Mesendoderm (in vitro differentiated cells): Measurements from ENCODE around the gene ACBD4.

Source experiments
- DNase-seq: peaks from one replicate; pipeline ENCODE4 v3.0.0; 2013
- H2AK5ac ChIP-seq: 2 replicates; pipeline ENCODE4 v1.6.1; 2013; ENCODE audit warnings: low read length, inconsistent platforms
- H2BK120ac ChIP-seq: 2 replicates; pipeline ENCODE4 v1.6.1; 2013; ENCODE audit warnings: low read depth, mild to moderate bottlenecking, low read length, moderate library complexity, mixed read lengths
- H2BK15ac ChIP-seq: replicated peaks from 2 replicates; pipeline ENCODE4 v1.6.1; 2013; ENCODE audit warnings: low read depth, mild to moderate bottlenecking, moderate library complexity
- H2BK5ac ChIP-seq: 2 replicates; pipeline ENCODE4 v1.6.1; 2013; ENCODE audit warnings: low read length, inconsistent platforms
- H3K18ac ChIP-seq: 2 replicates; pipeline ENCODE4 v1.6.1; 2013; ENCODE audit warnings: mild to moderate bottlenecking, low read length, mixed read lengths
- H3K23ac ChIP-seq: one replicate; pipeline ENCODE4 v1.6.1; 2013; ENCODE audit warnings: low read length
- H3K27ac ChIP-seq: 2 replicates; pipeline ENCODE4 v1.5.1; 2013; ENCODE audit warnings: low read depth, mild to moderate bottlenecking, inconsistent platforms, low read length, moderate library complexity
- H3K27me3 ChIP-seq: 2 replicates; pipeline ENCODE4 v1.6.1; 2013; ENCODE audit warnings: low read length, control low read depth, mild to moderate bottlenecking, inconsistent platforms; ENCODE audit not compliant: insufficient read depth, poor library complexity
- H3K36me3 ChIP-seq: 2 replicates; pipeline ENCODE4 v1.6.1; 2013; ENCODE audit warnings: low read length, inconsistent platforms; ENCODE audit not compliant: control insufficient read depth, insufficient read depth
- H3K4ac ChIP-seq: one replicate; pipeline ENCODE4 v1.6.1; 2013; ENCODE audit warnings: low read depth, mild to moderate bottlenecking, low read length, moderate library complexity
- H3K4me1 ChIP-seq: 2 replicates; pipeline ENCODE4 v1.6.1; 2013; ENCODE audit warnings: low read depth, low read length, inconsistent platforms; ENCODE audit not compliant: control insufficient read depth
- H3K4me2 ChIP-seq: 2 replicates; pipeline ENCODE4 v1.6.1; 2013; ENCODE audit warnings: low read length
- H3K4me3 ChIP-seq: 2 replicates; pipeline ENCODE4 v1.5.1; 2013; ENCODE audit warnings: mild to moderate bottlenecking, low read length
- H3K56ac ChIP-seq: one replicate; pipeline ENCODE4 v1.6.1; 2013; ENCODE audit warnings: low read length
- H3K79me1 ChIP-seq: 2 replicates; pipeline ENCODE4 v1.6.1; 2013; ENCODE audit warnings: low read length, inconsistent platforms
- H3K79me2 ChIP-seq: 2 replicates; pipeline ENCODE4 v1.6.1; 2013; ENCODE audit warnings: mild to moderate bottlenecking, low read length; ENCODE audit not compliant: control insufficient read depth, insufficient read depth
- H3K9ac ChIP-seq: 2 replicates; pipeline ENCODE4 v1.6.1; 2013; ENCODE audit warnings: low read length, inconsistent platforms
- H4K5ac ChIP-seq: one replicate; pipeline ENCODE4 v1.6.1; 2013; ENCODE audit warnings: low read length
- H4K8ac ChIP-seq: one replicate; pipeline ENCODE4 v1.6.1; 2013; ENCODE audit warnings: low read depth, mild to moderate bottlenecking, control low read depth, low read length, moderate library complexity
- WGBS: extraction: QIAGEN DNeasy Blood & Tissue Kit; methylation state at CpG from one replicate; pipeline ENCODE4 v1.1.7; 2013; ENCODE audit warnings: low lambda C conversion rate, missing lambda C conversion rate; ENCODE audit not compliant: insufficient coverage; ENCODE audit errors: extremely low coverage; 5-methylcytosine and 5-hydroxymethylcytosine counted together

ACBD4 gene

DNA sequence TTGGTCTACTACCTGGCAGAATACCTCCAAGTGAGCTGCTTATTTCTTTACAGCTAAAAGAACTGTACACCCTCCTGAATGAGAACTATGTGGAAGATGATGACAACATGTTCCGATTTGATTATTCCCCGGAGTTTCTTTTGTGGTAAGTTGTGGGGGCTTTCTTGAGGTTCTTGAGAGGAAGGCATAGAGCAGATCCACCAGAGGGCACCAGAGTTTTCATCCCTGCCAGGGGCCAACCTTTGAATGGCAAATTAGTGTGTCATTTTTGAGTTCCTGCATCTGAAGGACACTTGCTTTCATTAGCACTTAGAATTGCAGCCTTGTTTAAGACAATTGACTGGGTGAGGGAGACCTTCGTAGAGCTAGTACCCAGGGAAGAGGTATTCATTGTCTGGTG is 39.3 kb upstream of the ACBD4 start:
- Histone ChIP-seq H2BK15ac (no peak overlapping the region), H2AK5ac (no peak overlapping the region), H3K18ac (no peak overlapping the region), H3K27me3 (no peaks in the 10 kb centered on the region), H3K23ac (no peak overlapping the region), H3K9ac (no peak overlapping the region), H3K79me2 (no peaks in the 10 kb centered on the region), H4K8ac (no peak overlapping the region), H3K27ac (no peak overlapping the region), H2BK5ac (no peak overlapping the region), H2BK120ac (no peak overlapping the region), H3K56ac (no peak overlapping the region), H3K4me2 (no peak overlapping the region), H4K5ac (no peak overlapping the region), H3K4me1 (no peaks in the 10 kb centered on the region), H3K4ac (no peak overlapping the region), H3K36me3 (peaks cover 24% of the 10 kb centered on the region), H3K4me3 (no peak overlapping the region), H3K79me1 (no peaks in the 10 kb centered on the region)
- DNase-seq: peak; percentile 54
- WGBS: no CpG with 5 or more reads among the region's 3 CpGs

DNA sequence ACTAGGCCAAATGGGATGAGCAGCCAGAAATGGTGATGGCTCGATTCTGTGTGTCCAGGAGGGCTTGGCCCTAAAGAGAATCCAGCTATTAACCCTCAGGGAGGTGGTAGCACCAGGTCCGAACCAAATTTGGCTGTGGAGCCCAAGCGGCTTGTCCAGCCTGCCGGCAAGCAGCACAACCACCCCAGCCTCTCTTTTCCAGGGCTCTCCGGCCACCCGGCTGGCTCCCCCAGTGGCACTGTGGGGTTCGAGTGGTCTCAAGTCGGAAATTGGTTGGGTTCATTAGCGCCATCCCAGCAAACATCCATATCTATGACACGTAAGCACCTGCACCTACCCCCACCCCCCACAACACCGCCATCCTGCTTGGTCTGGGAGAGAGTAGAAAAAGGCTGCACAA is 38.6 kb upstream of the ACBD4 start:
- no peak overlapping the region for H3K56ac ChIP-seq
- no peak overlapping the region for H3K4ac ChIP-seq
- H2BK120ac ChIP-seq: no peak overlapping the region
- H2AK5ac ChIP-seq: no peak overlapping the region
- no peaks in the 10 kb centered on the region for H3K27me3 ChIP-seq
- no peaks in the 10 kb centered on the region for H3K79me1 ChIP-seq
- no peaks in the 10 kb centered on the region for H3K4me1 ChIP-seq
- H2BK5ac ChIP-seq: no peak overlapping the region
- no peak overlapping the region for H3K18ac ChIP-seq
- no peak overlapping the region for H3K4me2 ChIP-seq
- no peak overlapping the region for H4K5ac ChIP-seq
- H4K8ac ChIP-seq: no peak overlapping the region
- no CpG with 5 or more reads among the region's 11 CpGs for WGBS
- peaks cover 23% of the 10 kb centered on the region for H3K36me3 ChIP-seq
- H3K9ac ChIP-seq: no peak overlapping the region
- DNase-seq: no peak
- no peaks in the 10 kb centered on the region for H3K79me2 ChIP-seq
- no peak overlapping the region for H3K27ac ChIP-seq
- H3K23ac ChIP-seq: no peak overlapping the region
- H2BK15ac ChIP-seq: no peak overlapping the region
- no peak overlapping the region for H3K4me3 ChIP-seq

GRCh38 chr17:45098081-45098868 is 37.2 kb upstream of the ACBD4 start:
- Histone ChIP-seq H3K4me1 (no peaks in the 10 kb centered on the region), H3K4ac (no peak overlapping the region), H3K18ac (no peak overlapping the region), H3K9ac (no peak overlapping the region), H3K27me3 (no peaks in the 10 kb centered on the region), H3K36me3 (peaks cover 23% of the 10 kb centered on the region), H3K27ac (no peak overlapping the region), H4K8ac (no peak overlapping the region), H2AK5ac (no peak overlapping the region), H4K5ac (no peak overlapping the region), H2BK15ac (no peak overlapping the region), H3K23ac (no peak overlapping the region), H2BK120ac (no peak overlapping the region), H3K79me2 (no peaks in the 10 kb centered on the region), H3K79me1 (no peaks in the 10 kb centered on the region), H2BK5ac (no peak overlapping the region), H3K56ac (no peak overlapping the region), H3K4me3 (no peak overlapping the region), H3K4me2 (no peak overlapping the region)
- WGBS: no CpG with 5 or more reads among the region's 13 CpGs
- DNase-seq: no peak

DNA sequence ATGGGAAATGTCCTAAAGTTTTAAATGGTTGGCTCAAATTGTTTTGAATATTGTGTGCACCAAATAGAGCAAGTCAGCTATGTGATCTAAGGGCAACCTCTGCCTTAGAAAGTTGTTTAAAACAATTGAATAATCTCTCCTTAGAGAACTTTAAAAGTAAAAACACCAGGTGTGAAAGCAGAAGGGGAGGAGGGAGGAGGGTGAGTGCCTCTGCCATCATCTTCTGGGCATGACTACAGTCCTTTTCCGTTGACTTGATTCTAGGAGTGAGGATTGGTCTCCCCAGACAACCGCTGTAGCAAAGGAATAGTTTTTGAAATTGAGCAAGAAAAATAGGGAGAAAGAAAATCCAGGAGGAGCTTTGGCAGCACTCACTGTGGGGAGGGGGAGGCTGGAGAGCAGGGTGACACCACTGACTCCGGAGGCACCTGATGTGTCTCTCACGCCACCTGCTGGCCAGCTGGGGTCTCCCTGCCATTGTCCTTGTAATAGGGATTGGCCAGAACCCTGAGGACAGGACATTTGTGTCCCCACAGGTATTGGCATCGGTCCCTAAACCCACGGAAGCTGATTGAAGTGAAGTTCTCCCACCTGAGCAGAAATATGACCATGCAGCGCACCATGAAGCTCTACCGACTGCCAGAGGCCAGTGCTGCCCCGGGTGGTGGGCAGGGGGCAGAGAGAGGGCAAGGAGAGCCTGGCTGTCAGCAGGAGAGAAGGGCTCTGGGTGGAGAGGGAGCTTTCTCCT is 36.4 kb upstream of the ACBD4 start:
- H3K23ac ChIP-seq: no peak overlapping the region
- no peak overlapping the region for H2AK5ac ChIP-seq
- H3K4me2 ChIP-seq: no peak overlapping the region
- peak; percentile 92 for DNase-seq
- H3K18ac ChIP-seq: no peak overlapping the region
- H3K79me2 ChIP-seq: no peaks in the 10 kb centered on the region
- no peak overlapping the region for H3K9ac ChIP-seq
- no peak overlapping the region for H3K4ac ChIP-seq
- H2BK5ac ChIP-seq: no peak overlapping the region
- no peak overlapping the region for H3K56ac ChIP-seq
- H4K5ac ChIP-seq: no peak overlapping the region
- peaks cover 27% of the 10 kb centered on the region for H3K36me3 ChIP-seq
- H3K27me3 ChIP-seq: no peaks in the 10 kb centered on the region
- WGBS: no CpG with 5 or more reads among the region's 9 CpGs
- H2BK15ac ChIP-seq: no peak overlapping the region
- H4K8ac ChIP-seq: no peak overlapping the region
- no peak overlapping the region for H3K4me3 ChIP-seq
- H3K79me1 ChIP-seq: no peaks in the 10 kb centered on the region
- no peak overlapping the region for H2BK120ac ChIP-seq
- H3K4me1 ChIP-seq: no peaks in the 10 kb centered on the region
- H3K27ac ChIP-seq: no peak overlapping the region

GRCh38 chr17:45101546-45101882 is 34.0 kb upstream of the ACBD4 start:
- no peak overlapping the region for H3K27ac ChIP-seq
- WGBS: no CpG with 5 or more reads among the region's 9 CpGs
- H2AK5ac ChIP-seq: no peak overlapping the region
- H3K36me3 ChIP-seq: peaks cover 35% of the 10 kb centered on the region
- H3K27me3 ChIP-seq: no peaks in the 10 kb centered on the region
- no peak overlapping the region for H3K4me2 ChIP-seq
- H2BK15ac ChIP-seq: no peak overlapping the region
- no peak overlapping the region for H3K4me3 ChIP-seq
- no peak overlapping the region for H2BK5ac ChIP-seq
- no peak overlapping the region for H2BK120ac ChIP-seq
- no peak overlapping the region for H4K5ac ChIP-seq
- no peak overlapping the region for H4K8ac ChIP-seq
- no peak overlapping the region for H3K9ac ChIP-seq
- H3K4ac ChIP-seq: no peak overlapping the region
- H3K79me1 ChIP-seq: no peaks in the 10 kb centered on the region
- no peak overlapping the region for H3K56ac ChIP-seq
- no peaks in the 10 kb centered on the region for H3K79me2 ChIP-seq
- no peak overlapping the region for H3K18ac ChIP-seq
- H3K4me1 ChIP-seq: no peaks in the 10 kb centered on the region
- H3K23ac ChIP-seq: no peak overlapping the region
- no peak for DNase-seq
